AG08396 (cell line): Measurements from ENCODE around the gene ATN1.

Source experiments
- DNase-seq: peaks from one replicate; pipeline ENCODE4 v3.0.0; 2012; ENCODE audit warnings: low spot score, mixed read lengths

Gene ATN1

DNA sequence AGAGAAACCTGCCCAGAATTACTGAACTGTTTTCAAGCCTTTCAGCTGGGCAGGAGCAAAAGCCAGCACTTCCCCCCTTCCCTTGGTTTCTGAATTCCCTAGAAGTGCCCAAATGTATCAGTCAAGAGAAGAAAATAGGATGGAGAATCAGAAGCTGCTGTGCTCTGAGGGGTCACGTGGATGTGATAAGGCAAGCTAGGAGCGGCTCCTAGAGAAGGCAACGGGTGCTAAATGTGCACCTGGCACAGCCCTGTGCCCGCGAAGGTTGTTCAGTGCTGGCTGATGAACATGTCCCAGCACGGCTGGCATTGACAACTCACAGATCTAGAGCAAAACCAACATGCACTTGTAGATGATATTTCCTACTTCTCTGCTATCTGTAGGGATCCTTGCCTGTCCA, 51.3 kb downstream of the ATN1 start:
- no peak for DNase-seq

DNA sequence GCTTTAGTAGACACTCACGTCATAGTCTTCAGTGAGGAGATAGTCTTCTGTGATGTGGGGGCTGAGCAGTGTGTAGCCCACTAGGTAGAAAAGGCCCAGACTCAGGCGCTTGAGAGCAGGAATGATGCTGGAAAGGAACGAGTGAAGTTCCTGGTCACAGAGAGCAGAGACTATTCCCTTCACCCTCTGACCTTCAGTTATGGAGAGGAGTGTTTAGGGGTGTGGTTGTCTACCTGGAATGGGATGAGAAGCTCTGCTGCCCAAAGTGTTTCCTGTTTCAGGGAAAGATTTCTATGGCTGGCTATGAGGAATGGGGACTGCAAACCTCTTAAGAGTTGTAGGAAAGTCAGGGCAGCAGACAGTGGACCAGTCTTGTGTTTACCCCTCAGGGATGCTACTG, 51.7 kb downstream of the ATN1 start:
- no peak for DNase-seq

DNA sequence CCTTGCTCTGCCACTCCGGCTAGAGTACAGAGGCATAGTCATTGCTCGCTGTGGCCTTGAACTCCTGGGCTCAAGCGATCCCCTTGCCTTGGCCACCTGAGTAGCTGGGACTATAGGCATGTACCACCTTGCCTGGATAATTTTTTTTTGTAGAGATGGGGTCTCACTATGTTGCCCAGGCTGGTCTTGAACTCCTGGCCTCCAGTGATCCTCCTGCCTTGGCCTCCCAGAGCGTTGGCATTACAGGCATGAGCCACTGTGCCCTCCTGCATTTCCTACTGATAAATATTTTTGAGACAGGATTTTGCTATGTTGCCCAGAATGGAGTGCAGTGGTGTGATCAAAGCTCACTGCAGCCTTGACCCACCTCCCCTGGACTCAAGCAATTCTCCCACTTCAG, 52.3 kb downstream of the ATN1 start:
- DNase-seq, result no peak

DNA sequence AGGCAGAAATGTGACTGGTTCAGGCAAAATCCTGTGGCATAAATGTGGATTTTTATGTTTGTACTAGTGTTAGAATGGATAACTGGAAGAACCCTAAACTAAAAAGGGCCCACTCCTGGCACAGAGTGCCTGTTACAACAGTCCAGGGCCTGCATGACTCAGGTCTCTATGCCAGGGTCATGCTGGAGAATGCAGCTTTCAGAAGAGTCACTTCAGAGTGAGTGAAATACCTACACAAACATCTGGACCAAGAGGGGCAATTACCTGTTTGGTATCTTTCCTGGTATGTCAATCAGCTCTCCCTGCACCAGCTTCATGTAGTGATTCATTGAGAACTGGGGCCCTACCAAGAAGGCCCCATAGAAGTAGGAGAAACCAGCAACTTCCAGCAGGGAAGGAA, 53.0 kb downstream of the ATN1 start:
- DNase-seq, result no peak

DNA sequence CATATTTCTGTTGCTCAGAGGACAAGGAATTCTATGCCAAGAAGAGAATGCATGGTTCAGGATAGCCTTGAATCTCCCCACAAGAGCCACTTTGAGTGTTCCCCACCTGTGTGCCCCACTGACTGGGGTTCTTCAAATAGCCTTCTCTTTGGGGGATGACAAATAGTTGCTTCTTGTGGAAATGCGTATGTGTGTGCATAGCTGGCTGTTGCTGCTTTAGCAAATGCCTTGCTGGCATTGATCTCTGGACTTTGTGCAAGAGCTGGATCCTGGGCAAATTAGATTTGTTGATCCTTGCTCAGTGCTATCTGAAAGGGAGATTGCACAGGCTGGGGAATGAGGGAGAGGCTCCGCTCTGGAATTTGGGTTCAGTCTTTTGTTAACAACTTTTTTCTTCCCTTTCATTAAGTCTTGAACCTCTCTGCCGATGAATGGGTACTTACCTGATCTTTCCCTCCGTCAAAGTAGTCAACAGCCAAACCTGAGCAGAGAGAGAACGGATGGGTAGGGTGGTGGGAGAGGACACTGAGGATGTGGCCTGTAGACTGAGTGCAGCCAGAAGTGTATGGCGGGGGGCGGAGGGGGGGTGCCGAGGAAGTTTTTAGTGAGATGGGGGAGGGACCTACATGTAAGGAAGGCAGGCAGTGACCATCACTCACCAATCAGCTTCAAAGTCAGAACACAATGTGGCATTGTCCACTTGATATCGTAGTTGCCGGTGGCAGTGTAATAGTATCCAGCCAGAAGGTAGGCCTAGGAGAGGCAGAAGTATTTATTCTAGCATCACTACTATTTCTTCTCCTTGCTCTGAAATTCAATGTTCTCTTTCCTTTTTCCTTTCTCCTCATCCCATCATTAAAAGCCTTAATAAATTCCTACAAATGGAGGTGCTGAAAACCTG, 53.6 kb downstream of the ATN1 start:
- no peak for DNase-seq

DNA sequence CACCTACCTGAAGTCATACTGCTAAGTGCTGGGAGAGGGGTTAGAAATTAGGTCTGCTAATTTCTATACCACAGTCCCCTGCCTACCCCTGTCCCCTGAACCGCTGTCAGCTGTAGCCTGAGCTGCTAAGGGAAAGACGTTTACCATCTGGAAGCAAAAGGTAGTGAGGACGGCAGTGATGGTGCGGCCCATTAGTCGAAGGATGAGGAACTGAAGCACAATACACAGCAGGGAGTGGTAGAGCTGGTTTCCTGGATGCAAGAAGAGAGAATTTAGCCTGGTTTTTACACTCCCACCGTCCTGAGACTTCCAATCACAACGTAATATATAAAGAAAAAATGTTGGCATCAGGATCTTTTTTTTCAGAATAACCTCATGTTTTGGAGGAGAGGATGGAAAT, 54.8 kb downstream of the ATN1 start:
- DNase-seq, result no peak

DNA sequence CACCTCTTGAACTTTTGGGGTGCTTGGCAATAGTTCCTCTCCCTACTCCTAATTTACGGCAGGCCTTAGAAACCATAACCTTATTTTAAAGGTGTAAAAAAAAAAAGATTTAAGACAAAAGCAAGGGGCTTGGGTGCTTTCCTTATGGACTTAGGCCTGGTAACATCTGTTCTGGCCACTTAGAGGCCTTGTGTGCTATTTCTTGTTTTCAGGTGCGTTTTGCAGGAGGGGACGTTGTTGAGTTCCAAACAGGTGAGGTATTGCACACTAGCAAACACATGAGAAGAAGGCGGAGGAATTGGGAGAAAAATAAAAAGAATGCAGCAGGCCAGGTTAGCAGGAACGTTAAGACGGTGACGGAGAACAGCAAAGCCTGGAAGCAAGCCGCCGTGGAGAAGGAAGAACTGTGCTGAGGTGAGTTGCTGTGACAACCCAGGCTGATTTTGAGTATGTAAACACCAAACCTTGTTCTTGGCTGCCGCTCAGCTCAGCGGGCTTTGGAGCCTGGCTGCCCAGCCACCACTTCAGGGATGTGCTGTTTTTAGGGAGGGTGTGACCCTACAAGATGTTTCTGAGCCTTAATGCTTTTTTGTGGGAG, 60.3 kb downstream of the ATN1 start:
- DNase-seq, result no peak
